ENCODE measurements around the gene LSM14A. TPM values are rescaled to one million over a fixed set of nuclear protein-coding genes. Genes with fewer than 3 reads are reported as not detected.

Gene LSM14A
- total and polyA plus RNA-seq, 2 of the 13 experiments (the other 11 are each of a cell fraction or from before 2014, with no cell fraction given) = 77.0 to 83.6 TPM

DNA sequence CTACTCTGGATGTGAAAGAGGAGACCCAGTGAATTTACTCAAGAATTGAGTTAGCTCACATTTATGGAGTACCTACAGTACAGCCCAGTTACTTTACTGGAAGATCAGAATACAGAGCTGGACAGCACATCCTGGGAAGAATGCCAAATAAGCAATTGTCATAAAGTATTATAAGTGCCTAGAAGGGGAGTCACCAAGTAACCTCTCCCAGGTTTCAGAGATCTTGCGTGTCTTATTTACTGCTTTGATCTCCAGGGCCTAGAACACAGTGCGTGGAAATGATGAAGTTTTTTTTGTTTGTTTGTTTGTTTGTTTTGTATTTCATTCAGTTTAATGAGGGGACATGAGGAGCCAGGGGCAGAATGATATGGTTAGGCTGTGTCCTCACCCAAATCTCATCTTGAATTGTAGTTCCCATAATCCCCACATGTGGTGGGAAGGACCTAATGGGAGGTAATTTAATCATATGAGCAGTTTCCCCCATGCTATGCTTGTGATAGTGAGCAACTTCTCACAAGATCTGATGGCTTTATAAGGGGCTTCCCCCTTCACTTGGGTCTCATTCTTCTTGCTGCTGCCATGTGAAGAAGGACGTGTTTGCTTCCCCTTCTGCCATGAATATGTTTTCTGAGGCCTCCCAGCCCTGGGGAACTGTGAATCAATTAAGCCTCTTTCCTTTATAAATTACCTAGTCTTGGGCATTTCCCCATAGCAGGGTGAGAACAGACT lies 87.2 kb downstream of the LSM14A start:
- Histone ChIP-seq H4K20me1 (ENCODE audit: insufficient read depth, low read length) (peaks cover 7% of the 10 kb centered on the region; the same call in 1 of the 2 replicates), H3K36me3 (replicated peaks in 1 of 2; ENCODE audit: control insufficient read depth in 1 of 2, insufficient read depth in 2 of 2, low read length in 2 of 2) (no peaks in the 10 kb centered on the region; a peak in 1 of 5 replicates), H3K27ac (ENCODE audit: extremely low read length, insufficient read depth, low read length) (no peak overlapping the region), H3K4me3 (replicated peaks in 1 of 3; ENCODE audit: insufficient read depth in 1 of 3, low read depth in 2 of 3, low read length in 3 of 3) (no peak overlapping the region), H3K9ac (ENCODE audit: insufficient read depth, low read depth, low read length) (no peak overlapping the region), H3K4me2 (ENCODE audit: low read depth, low read length) (no peak overlapping the region), H3K79me2 (ENCODE audit: insufficient read depth, low read length) (peaks cover 50% of the 10 kb centered on the region), H2AFZ (ENCODE audit: low read length) (no peak overlapping the region), H3K4me1 (ENCODE audit: insufficient read depth, low read length) (peaks cover 54% of the 10 kb centered on the region), H3K9me3 (ENCODE audit: low read length) (no peaks in the 10 kb centered on the region), H3K27me3 (ENCODE audit: control insufficient read depth in 1 of 2, insufficient read depth in 2 of 2, low read length in 2 of 2) (no peaks in the 10 kb centered on the region)
- DNase-seq (ENCODE audit: low spot score) = no peak
- FAIRE-seq = no peak
- POLR2A ChIA-PET = no interaction called here
- TF ChIP-seq HOXD1 (CRISPR knock-in tag; IDR thresholded peaks at IDR 0.05) = no peak
- TF ChIP-seq ARID2 (CRISPR knock-in tag; IDR thresholded peaks at IDR 0.05; ENCODE audit: borderline replicate concordance) = no peak
- TF ChIP-seq TFDP1 (CRISPR knock-in tag; IDR thresholded peaks at IDR 0.05; ENCODE audit: borderline replicate concordance) = no peak
- no peak for TF ChIP-seq SRSF4 (IDR thresholded peaks at IDR 0.05; ENCODE audit: low read depth, low read length, poor library complexity, severe bottlenecking)
- TF ChIP-seq USF2 (IDR thresholded peaks at IDR 0.05; ENCODE audit: low read depth, low read length) = no peak
- no peak for TF ChIP-seq USF2 (CRISPR knock-in tag; IDR thresholded peaks at IDR 0.05; ENCODE audit: borderline replicate concordance)
- no peak for TF ChIP-seq PATZ1 (CRISPR knock-in tag; IDR thresholded peaks at IDR 0.05)
- no peak for TF ChIP-seq ARNT2 (CRISPR knock-in tag; IDR thresholded peaks at IDR 0.05; ENCODE audit: low read depth)
- TF ChIP-seq RFXANK (CRISPR knock-in tag; IDR thresholded peaks at IDR 0.05) = no peak
- TF ChIP-seq EZH2 (conservative IDR thresholded peaks at IDR 0.05; ENCODE audit: low read depth, low read length) = no peak
- TF ChIP-seq ARID5B (CRISPR knock-in tag; IDR thresholded peaks at IDR 0.05) = no peak
- TF ChIP-seq CC2D1A (CRISPR knock-in tag; IDR thresholded peaks at IDR 0.05) = no peak
- TF ChIP-seq KDM5B (CRISPR knock-in tag; IDR thresholded peaks at IDR 0.05; ENCODE audit: borderline replicate concordance) = no peak
- ATAC-seq = no peak
- WGBS (ENCODE audit: low lambda C conversion rate) = 96% methylated on average over 3 of the region's 3 CpGs
- CTCF ChIA-PET (ENCODE audit: low intra/inter-chr PET ratio, low total read pairs) = no interaction called here
- in situ Hi-C loops (cut with HindIII; ENCODE audit: extremely low pct_ligation_motif_present, low pct_unique_long_range_greater_than_20kb) = no loop called here
- intact Hi-C loops (cut with micrococcal nuclease; ENCODE audit: unreplicated experiment) = no loop called here
- BruUV-seq (replicated peaks) = TSS peak; percentile 24
